Smooth muscle cell (in vitro differentiated cells): ENCODE measurements around the gene BAIAP3. TPM values are rescaled to one million over a fixed set of nuclear protein-coding genes. Genes with fewer than 3 reads are reported as not detected.
"Not testable (repeated sequence)": the region's sequence is repeated elsewhere in the genome, so short reads cannot be mapped to it uniquely, and the experiment has no call there.

Experiments used
- DNase-seq: peaks from one replicate; lab custom pipeline; 2025; ENCODE audit not compliant: unreplicated experiment; lab: John Stamatoyannopoulos, UW
- H2AFZ ChIP-seq: fragments of 200-600 bp; sonication (generic); 2 replicates; pipeline ENCODE4 v1.6.0; 2016; ENCODE audit warnings: antibody characterized with exemption, low read depth, mild to moderate bottlenecking
- H3F3A ChIP-seq: fragments of 200-600 bp; sonication (generic); 2 replicates; pipeline ENCODE4 v1.6.0; 2017; ENCODE audit warnings: antibody characterized with exemption, low read depth
- H3K27ac ChIP-seq: fragments of 200-600 bp; sonication (generic); 2 replicates; pipeline ENCODE4 v1.5.1; 2016; ENCODE audit warnings: low read depth, mild to moderate bottlenecking
- H3K27me3 ChIP-seq: fragments of 200-600 bp; sonication (generic); 2 replicates; pipeline ENCODE4 v1.6.1; 2016; ENCODE audit warnings: low read depth, mild to moderate bottlenecking
- H3K36me3 ChIP-seq: fragments of 200-600 bp; sonication (generic); 2 replicates; pipeline ENCODE4 v1.5.1; 2016; ENCODE audit warnings: low read depth
- H3K4me1 ChIP-seq: fragments of 200-600 bp; sonication (generic); 2 replicates; pipeline ENCODE4 v1.5.1; 2016; ENCODE audit warnings: low read depth
- H3K4me2 ChIP-seq: fragments of 200-600 bp; sonication (generic); 2 replicates; pipeline ENCODE4 v1.6.0; 2016; ENCODE audit warnings: mild to moderate bottlenecking
- H3K4me3 ChIP-seq: fragments of 200-600 bp; sonication (generic); 2 replicates; pipeline ENCODE4 v1.5.1; 2016; ENCODE audit warnings: mild to moderate bottlenecking
- H3K79me2 ChIP-seq: fragments of 200-600 bp; sonication (generic); 2 replicates; pipeline ENCODE4 v1.6.0; 2016; ENCODE audit warnings: low read depth, mild to moderate bottlenecking
- H3K9ac ChIP-seq: fragments of 200-600 bp; sonication (generic); 2 replicates; pipeline ENCODE4 v1.6.0; 2016; ENCODE audit warnings: low read depth
- H3K9me3 ChIP-seq: fragments of 200-600 bp; sonication (generic); replicated peaks from 2 replicates; pipeline ENCODE4 v1.5.1; 2016; ENCODE audit warnings: low read depth
- H4K20me1 ChIP-seq: fragments of 200-600 bp; sonication (generic); 2 replicates; pipeline ENCODE4 v1.6.0; 2016; ENCODE audit warnings: low read depth
- WGBS: methylation state at CpG from one replicate; pipeline ENCODE4 v1.1.7; 2016; ENCODE audit warnings: low lambda C conversion rate; 5-methylcytosine and 5-hydroxymethylcytosine counted together
- polyA plus RNA-seq: library from polyadenylated mRNA; unstranded; fragments of >200 nt; fragmentation: Nextera tagmentation; extraction: Ambion mirVana; gene quantifications from 2 replicates; pipeline ENCODE4 v1.2.1, GENCODE V29; 2016
- total RNA-seq: library from RNA; depleted of rRNA; stranded (reverse); fragments of >200 nt; gene quantifications from 2 replicates; pipeline ENCODE4 v1.2.3, GENCODE V29; 2014
- TF ChIP-seq, protein P1 (sequence below): fragments of 200-600 bp; sonication (generic); IDR thresholded peaks from 2 replicates; pipeline ENCODE4 v1.5.1; 2017; ENCODE audit warnings: borderline replicate concordance, mild to moderate bottlenecking, antibody characterized with exemption; ENCODE audit not compliant: insufficient read depth, poor library complexity, severe bottlenecking

The BAIAP3 gene
- total and polyA plus RNA-seq, 2 experiments from 2014 or later = 0.31 to 0.51 TPM

DNA sequence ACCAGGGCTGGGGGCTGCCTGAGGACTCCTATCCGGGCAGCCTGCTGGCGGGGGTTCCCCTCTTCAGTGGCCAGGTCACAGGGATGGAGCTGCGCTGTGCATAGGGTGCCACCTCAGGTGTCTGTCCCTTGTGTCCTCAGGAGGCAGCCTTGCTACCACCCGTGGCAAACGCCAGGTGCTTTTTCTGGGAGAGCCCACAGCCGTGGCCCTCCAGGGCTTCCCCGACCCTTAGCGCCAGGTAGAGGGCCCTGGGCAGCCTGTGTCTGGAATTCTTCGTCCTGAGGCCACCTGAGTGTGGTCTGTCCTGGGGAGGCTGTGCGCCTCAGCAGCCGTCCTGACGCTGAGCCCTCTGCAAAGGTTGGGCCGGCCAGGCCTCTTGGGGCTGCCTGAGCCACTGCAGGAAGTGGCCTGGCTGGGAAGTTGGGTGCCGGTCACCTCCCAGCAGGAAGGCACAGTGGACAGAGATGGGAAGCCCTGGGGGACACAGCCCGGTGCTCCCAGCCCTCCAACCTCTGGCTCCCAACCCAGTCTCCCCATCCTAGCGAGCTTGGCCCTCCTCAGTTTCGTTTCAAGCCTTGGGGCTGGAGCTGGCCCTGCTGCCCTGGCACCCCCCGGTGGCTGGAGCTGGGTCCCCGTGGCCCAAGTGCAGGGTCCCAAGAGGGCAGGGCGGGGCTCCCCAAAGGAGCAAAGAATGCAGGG is 7.6 kb upstream of the BAIAP3 start:
- H3K4me2 ChIP-seq = no peak overlapping the region
- H3F3A ChIP-seq = no peaks in the 10 kb centered on the region
- H3K9me3 ChIP-seq = no peaks in the 10 kb centered on the region
- TF ChIP-seq, protein P1, sequence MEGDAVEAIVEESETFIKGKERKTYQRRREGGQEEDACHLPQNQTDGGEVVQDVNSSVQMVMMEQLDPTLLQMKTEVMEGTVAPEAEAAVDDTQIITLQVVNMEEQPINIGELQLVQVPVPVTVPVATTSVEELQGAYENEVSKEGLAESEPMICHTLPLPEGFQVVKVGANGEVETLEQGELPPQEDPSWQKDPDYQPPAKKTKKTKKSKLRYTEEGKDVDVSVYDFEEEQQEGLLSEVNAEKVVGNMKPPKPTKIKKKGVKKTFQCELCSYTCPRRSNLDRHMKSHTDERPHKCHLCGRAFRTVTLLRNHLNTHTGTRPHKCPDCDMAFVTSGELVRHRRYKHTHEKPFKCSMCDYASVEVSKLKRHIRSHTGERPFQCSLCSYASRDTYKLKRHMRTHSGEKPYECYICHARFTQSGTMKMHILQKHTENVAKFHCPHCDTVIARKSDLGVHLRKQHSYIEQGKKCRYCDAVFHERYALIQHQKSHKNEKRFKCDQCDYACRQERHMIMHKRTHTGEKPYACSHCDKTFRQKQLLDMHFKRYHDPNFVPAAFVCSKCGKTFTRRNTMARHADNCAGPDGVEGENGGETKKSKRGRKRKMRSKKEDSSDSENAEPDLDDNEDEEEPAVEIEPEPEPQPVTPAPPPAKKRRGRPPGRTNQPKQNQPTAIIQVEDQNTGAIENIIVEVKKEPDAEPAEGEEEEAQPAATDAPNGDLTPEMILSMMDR = no peak
- no peak overlapping the region for H3K4me3 ChIP-seq
- no peaks in the 10 kb centered on the region for H3K79me2 ChIP-seq
- 86% methylated on average over 20 of the region's 20 CpGs for WGBS
- H3K27ac ChIP-seq = no peak overlapping the region
- H3K36me3 ChIP-seq = no peaks in the 10 kb centered on the region
- H3K4me1 ChIP-seq = no peaks in the 10 kb centered on the region
- no peak overlapping the region for H2AFZ ChIP-seq
- peaks cover 5% of the 10 kb centered on the region for H3K27me3 ChIP-seq
- H3K9ac ChIP-seq = no peak overlapping the region
- no peak for DNase-seq
- peaks cover 38% of the 10 kb centered on the region for H4K20me1 ChIP-seq

DNA sequence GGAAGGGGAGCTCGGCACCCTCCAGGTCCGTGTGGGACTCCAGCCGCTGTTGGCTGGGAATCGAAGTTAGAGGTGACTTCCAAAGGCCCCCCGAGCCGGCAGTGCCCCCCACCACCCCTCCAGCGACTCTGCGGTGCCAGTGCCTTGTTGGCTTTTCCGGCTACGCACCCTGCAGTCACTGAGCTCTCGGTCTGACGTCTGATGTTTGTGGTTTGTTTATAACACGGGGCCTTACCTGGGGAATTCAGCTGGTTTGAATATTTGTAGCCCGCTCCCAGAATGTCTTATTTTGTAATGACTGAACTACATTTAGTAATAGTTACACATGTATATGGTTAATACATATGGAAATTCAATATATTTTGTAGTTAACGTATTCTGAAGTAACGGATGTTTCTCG is 7.1 kb upstream of the BAIAP3 start:
- H3K4me3 ChIP-seq = no peak overlapping the region
- no peaks in the 10 kb centered on the region for H3K36me3 ChIP-seq
- TF ChIP-seq, protein P1 = no peak
- H3K4me2 ChIP-seq = no peak overlapping the region
- H3K9ac ChIP-seq = no peak overlapping the region
- H2AFZ ChIP-seq = no peak overlapping the region
- no peak overlapping the region for H3K27ac ChIP-seq
- 86% methylated on average over 13 of the region's 17 CpGs for WGBS
- peaks cover under 1% of the 10 kb centered on the region for H3K4me1 ChIP-seq
- no peaks in the 10 kb centered on the region for H3K79me2 ChIP-seq
- no peaks in the 10 kb centered on the region for H3F3A ChIP-seq
- DNase-seq = no peak
- no peaks in the 10 kb centered on the region for H3K9me3 ChIP-seq
- H4K20me1 ChIP-seq = peaks cover 38% of the 10 kb centered on the region
- peaks cover 10% of the 10 kb centered on the region for H3K27me3 ChIP-seq

DNA sequence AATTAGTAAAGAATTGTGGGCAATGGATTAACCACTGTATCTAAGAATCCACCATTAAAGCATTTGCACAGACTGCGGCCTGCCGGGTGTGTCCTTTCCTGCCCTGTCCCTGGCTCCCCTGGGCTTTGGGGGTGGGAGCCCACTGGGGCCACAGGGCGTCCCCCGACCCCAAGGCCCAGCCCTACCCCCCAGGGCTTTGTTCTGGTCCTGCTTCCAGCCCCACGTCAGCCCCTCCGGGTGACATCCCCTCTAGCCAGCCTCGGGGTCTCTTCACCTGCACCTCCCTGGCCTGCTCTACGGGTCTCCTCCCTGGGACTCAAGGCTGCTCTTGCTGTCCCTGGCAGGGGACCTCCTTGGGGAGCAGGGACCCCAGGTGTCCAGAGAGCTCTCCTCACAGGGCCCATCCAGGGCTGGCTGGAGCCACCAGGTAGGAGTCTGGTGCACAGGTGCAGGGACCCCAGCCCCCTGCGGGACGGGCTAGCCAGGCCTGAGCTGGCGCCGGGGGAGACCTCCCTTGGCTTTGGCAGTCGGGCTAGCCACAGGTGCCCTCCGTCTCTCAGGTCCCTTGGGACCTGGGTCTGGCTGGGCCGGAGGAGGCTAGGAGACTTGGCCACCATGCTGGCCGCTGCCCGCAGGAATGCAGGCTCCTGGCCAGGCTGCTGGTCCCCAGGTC is 6.4 kb upstream of the BAIAP3 start:
- H3F3A ChIP-seq = no peaks in the 10 kb centered on the region
- H3K79me2 ChIP-seq = no peaks in the 10 kb centered on the region
- no peaks in the 10 kb centered on the region for H3K36me3 ChIP-seq
- H3K4me2 ChIP-seq = no peak overlapping the region
- peaks cover 7% of the 10 kb centered on the region for H3K4me1 ChIP-seq
- no peak overlapping the region for H3K27ac ChIP-seq
- no peak overlapping the region for H3K4me3 ChIP-seq
- 88% methylated on average over 17 of the region's 17 CpGs for WGBS
- no peak for DNase-seq
- TF ChIP-seq, protein P1 = no peak
- H3K9me3 ChIP-seq = no peaks in the 10 kb centered on the region
- no peak overlapping the region for H2AFZ ChIP-seq
- H3K9ac ChIP-seq = no peak overlapping the region
- peaks cover 17% of the 10 kb centered on the region for H3K27me3 ChIP-seq
- peaks cover 38% of the 10 kb centered on the region for H4K20me1 ChIP-seq

DNA sequence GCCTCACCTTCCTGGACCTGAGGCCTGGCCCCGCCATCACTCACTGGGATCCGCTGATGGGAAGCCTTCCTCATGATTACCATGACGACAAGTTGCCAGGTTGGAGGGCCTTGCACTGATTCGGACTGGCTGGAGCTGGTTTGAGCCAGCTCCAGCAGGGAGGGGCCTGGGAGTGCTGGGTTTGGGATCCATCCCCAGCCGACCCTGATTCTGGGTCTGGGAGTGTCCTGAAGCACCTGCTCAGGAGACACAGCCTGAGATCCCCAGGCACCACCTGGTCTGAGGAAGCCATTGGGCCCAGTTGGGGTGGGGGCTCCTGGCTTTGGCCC is 5.9 kb upstream of the BAIAP3 start:
- Histone ChIP-seq H3F3A (no peaks in the 10 kb centered on the region), H3K4me2 (no peak overlapping the region), H3K36me3 (no peaks in the 10 kb centered on the region), H4K20me1 (peaks cover 34% of the 10 kb centered on the region), H3K27me3 (peaks cover 22% of the 10 kb centered on the region), H3K4me3 (no peak overlapping the region), H3K27ac (no peak overlapping the region), H3K4me1 (peaks cover 12% of the 10 kb centered on the region), H3K9me3 (no peaks in the 10 kb centered on the region), H3K9ac (no peak overlapping the region), H3K79me2 (no peaks in the 10 kb centered on the region), H2AFZ (no peak overlapping the region)
- 87% methylated on average over 5 of the region's 5 CpGs for WGBS
- TF ChIP-seq, protein P1 = no peak
- DNase-seq = no peak

DNA sequence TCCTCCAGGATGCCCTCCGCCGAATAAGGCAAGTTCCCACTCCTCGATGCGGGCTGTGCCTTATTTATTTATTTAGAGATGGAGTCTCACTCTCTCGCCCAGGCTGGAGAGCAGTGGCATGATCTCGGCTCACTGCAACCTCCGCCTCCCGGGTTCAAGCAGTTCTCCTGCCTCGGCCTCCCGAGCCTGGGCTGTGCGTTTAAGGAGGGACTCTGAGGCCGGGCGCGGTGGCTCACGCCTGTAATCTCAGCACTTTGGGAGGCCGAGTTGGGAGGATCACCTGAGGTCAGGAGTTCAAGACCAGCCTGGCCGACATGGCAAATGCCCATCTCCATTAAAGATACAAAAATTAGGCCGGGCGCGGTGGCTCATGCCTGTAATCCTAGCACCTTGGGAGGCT is 5.3 kb upstream of the BAIAP3 start:
- not testable (repeated sequence) for H2AFZ ChIP-seq, H3K79me2 ChIP-seq, H3K4me2 ChIP-seq, H3K9ac ChIP-seq, H3F3A ChIP-seq, H3K27ac ChIP-seq, DNase-seq, H3K36me3 ChIP-seq, H3K4me3 ChIP-seq, H3K9me3 ChIP-seq
- H3K4me1 ChIP-seq = peaks cover 12% of the 10 kb centered on the region
- peaks cover 28% of the 10 kb centered on the region for H3K27me3 ChIP-seq
- peaks cover 28% of the 10 kb centered on the region for H4K20me1 ChIP-seq
- 92% methylated on average over 20 of the region's 20 CpGs for WGBS
